Neural progenitor cell (in vitro differentiated cells): ENCODE data around the gene TMEM236. TPM values are rescaled to one million over a fixed set of nuclear protein-coding genes. Genes with fewer than 3 reads are reported as not detected.

Experiments used
- DNase-seq: peaks from one replicate; pipeline ENCODE4 v3.0.0-alpha.2; 2016; ENCODE audit warnings: low spot score
- H2AFZ ChIP-seq: fragments of 200-600 bp; sonication (generic); replicated peaks from 2 replicates; pipeline ENCODE4 v1.6.1; 2016; ENCODE audit warnings: antibody characterized with exemption
- H3F3A ChIP-seq: fragments of 200-600 bp; sonication (generic); 2 replicates; pipeline ENCODE4 v1.6.1; 2016; ENCODE audit warnings: antibody characterized with exemption, low read depth
- H3K27ac ChIP-seq: fragments of 200-600 bp; sonication (generic); 2 replicates; pipeline ENCODE4 v1.5.1; 2016; ENCODE audit warnings: mild to moderate bottlenecking
- H3K27me3 ChIP-seq: fragments of 200-600 bp; sonication (generic); 2 replicates; pipeline ENCODE4 v1.6.1; 2016; ENCODE audit warnings: mild to moderate bottlenecking, moderate library complexity
- H3K36me3 ChIP-seq: fragments of 200-600 bp; sonication (generic); 2 replicates; pipeline ENCODE4 v1.5.1; 2016
- H3K4me1 ChIP-seq: fragments of 200-600 bp; sonication (generic); 2 replicates; pipeline ENCODE4 v1.6.1; 2016; ENCODE audit warnings: mixed run types
- H3K4me2 ChIP-seq: fragments of 200-600 bp; sonication (generic); 2 replicates; pipeline ENCODE4 v1.6.1; 2016
- H3K4me3 ChIP-seq: fragments of 200-600 bp; sonication (generic); 2 replicates; pipeline ENCODE4 v1.5.1; 2016
- H3K79me2 ChIP-seq: fragments of 200-600 bp; sonication (generic); 2 replicates; pipeline ENCODE4 v1.6.1; 2016; ENCODE audit warnings: low read depth
- H3K9ac ChIP-seq: fragments of 200-600 bp; sonication (generic); 2 replicates; pipeline ENCODE4 v1.6.1; 2016
- H3K9me3 ChIP-seq: fragments of 200-600 bp; sonication (generic); 2 replicates; pipeline ENCODE4 v1.5.1; 2016; ENCODE audit warnings: low read depth
- H4K20me1 ChIP-seq: fragments of 200-600 bp; sonication (generic); 2 replicates; pipeline ENCODE4 v1.6.1; 2016; ENCODE audit warnings: low read depth
- H3K27ac Mint-ChIP-seq: 3 replicates; pipeline ENCODE4 v1.8.0; 2021; ENCODE audit warnings: mixed read lengths
- H3K27me3 Mint-ChIP-seq: 2 replicates; pipeline ENCODE4 v1.8.0; 2022; ENCODE audit warnings: low read depth, mild to moderate bottlenecking, inconsistent platforms, moderate library complexity, mixed read lengths; ENCODE audit not compliant: insufficient read depth
- H3K36me3 Mint-ChIP-seq: 3 replicates; pipeline ENCODE4 v1.8.0; 2021; ENCODE audit warnings: mixed read lengths
- H3K4me1 Mint-ChIP-seq: 3 replicates; pipeline ENCODE4 v1.8.0; 2021; ENCODE audit warnings: mixed read lengths
- H3K4me3 Mint-ChIP-seq: 3 replicates; pipeline ENCODE4 v1.8.0; 2021; ENCODE audit warnings: mild to moderate bottlenecking, moderate library complexity, mixed read lengths
- H3K9me3 Mint-ChIP-seq: 3 replicates; pipeline ENCODE4 v1.8.0; 2020; ENCODE audit warnings: mixed read lengths
- CTCF ChIP-seq: fragments of 200-600 bp; sonication (generic); IDR thresholded peaks from 2 replicates; pipeline ENCODE4 v1.5.1; 2017; ENCODE audit warnings: antibody characterized with exemption, mild to moderate bottlenecking
- EZH2 ChIP-seq: fragments of 200-600 bp; sonication (generic); IDR thresholded peaks from 2 replicates; pipeline ENCODE4 v1.6.1; 2017; ENCODE audit warnings: antibody characterized with exemption, mild to moderate bottlenecking, moderate library complexity
- EZH2phosphoT487 ChIP-seq: fragments of 200-600 bp; sonication (generic); IDR thresholded peaks from 2 replicates; pipeline ENCODE4 v1.6.1; 2017; ENCODE audit warnings: antibody characterized with exemption
- total RNA-seq: library from RNA; depleted of rRNA; stranded (reverse); fragments of >200 nt; gene quantifications from 2 replicates; pipeline ENCODE4 v1.2.3, GENCODE V29; 2015; ENCODE audit warnings: low replicate concordance

Gene TMEM236
- total RNA-seq, 1 donor from 2014 or later, result not detected

GRCh38 chr10:17789396-17789795 is 37.4 kb downstream of the TMEM236 start:
- H3K9me3 Mint-ChIP-seq, result no peaks in the 10 kb centered on the region
- H3K4me1 ChIP-seq, result no peaks in the 10 kb centered on the region

GRCh38 chr10:17790651-17791050 is 38.6 kb downstream of the TMEM236 start:
- no peak for TF ChIP-seq CTCF
- TF ChIP-seq EZH2, result no peak
- TF ChIP-seq EZH2phosphoT487, result no peak
- no peaks in the 10 kb centered on the region for H3K9me3 Mint-ChIP-seq
- H3K27ac Mint-ChIP-seq, result no peak overlapping the region
- DNase-seq, result no peak
- H3K9ac ChIP-seq, result no peak overlapping the region
- H4K20me1 ChIP-seq, result no peaks in the 10 kb centered on the region
- no peaks in the 10 kb centered on the region for H3K4me1 ChIP-seq
- H2AFZ ChIP-seq, result no peak overlapping the region
- no peak overlapping the region for H3K4me2 ChIP-seq
- no peaks in the 10 kb centered on the region for H3K79me2 ChIP-seq
- H3K4me3 ChIP-seq, result no peak overlapping the region
- H3K9me3 ChIP-seq, result no peaks in the 10 kb centered on the region
- H3K4me1 Mint-ChIP-seq, result peaks cover 15% of the 10 kb centered on the region
- no peak overlapping the region for H3K4me3 Mint-ChIP-seq
- peaks cover 3% of the 10 kb centered on the region for H3K27me3 Mint-ChIP-seq
- no peaks in the 10 kb centered on the region for H3K36me3 ChIP-seq
- H3K27ac ChIP-seq, result no peak overlapping the region
- no peaks in the 10 kb centered on the region for H3K36me3 Mint-ChIP-seq
- H3K27me3 ChIP-seq, result no peaks in the 10 kb centered on the region
- no peaks in the 10 kb centered on the region for H3F3A ChIP-seq

More at GRCh38 chr10:17789396-17789795, 37.4 kb downstream of the TMEM236 start:
- no peaks in the 10 kb centered on the region for H3K27me3 ChIP-seq
- peaks cover 2% of the 10 kb centered on the region for H3K27me3 Mint-ChIP-seq
- H3K4me3 ChIP-seq, result no peak overlapping the region
- no peak for TF ChIP-seq CTCF
- no peak for TF ChIP-seq EZH2
- TF ChIP-seq EZH2phosphoT487, result no peak
- H3K4me2 ChIP-seq, result no peak overlapping the region
- no peaks in the 10 kb centered on the region for H3K79me2 ChIP-seq
- H3K27ac ChIP-seq, result no peak overlapping the region
- no peaks in the 10 kb centered on the region for H3K9me3 ChIP-seq
- no peak for DNase-seq
- no peaks in the 10 kb centered on the region for H3K36me3 ChIP-seq
- no peaks in the 10 kb centered on the region for H3K36me3 Mint-ChIP-seq
- H2AFZ ChIP-seq, result no peak overlapping the region
- no peak overlapping the region for H3K9ac ChIP-seq
- no peak overlapping the region for H3K4me3 Mint-ChIP-seq
- H4K20me1 ChIP-seq, result no peaks in the 10 kb centered on the region
- H3F3A ChIP-seq, result no peaks in the 10 kb centered on the region
- H3K4me1 Mint-ChIP-seq, result peaks cover 15% of the 10 kb centered on the region
- H3K27ac Mint-ChIP-seq, result no peak overlapping the region

GRCh38 chr10:17792991-17793390 is 41.0 kb downstream of the TMEM236 start:
- H3K4me1 Mint-ChIP-seq, result peaks cover 4% of the 10 kb centered on the region
- Histone ChIP-seq H3K9ac (no peak overlapping the region), H3F3A (no peaks in the 10 kb centered on the region), H4K20me1 (no peaks in the 10 kb centered on the region), H3K27me3 (no peaks in the 10 kb centered on the region), H2AFZ (peak overlapping the region; percentile 60), H3K4me3 (no peak overlapping the region), H3K4me2 (no peak overlapping the region), H3K27ac (no peak overlapping the region), H3K79me2 (no peaks in the 10 kb centered on the region), H3K9me3 (no peaks in the 10 kb centered on the region), H3K36me3 (no peaks in the 10 kb centered on the region), H3K4me1 (no peaks in the 10 kb centered on the region)
- H3K36me3 Mint-ChIP-seq, result no peaks in the 10 kb centered on the region
- DNase-seq, result no peak
- H3K9me3 Mint-ChIP-seq, result peaks cover 7% of the 10 kb centered on the region
- no peak overlapping the region for H3K4me3 Mint-ChIP-seq
- no peak for TF ChIP-seq EZH2phosphoT487
- TF ChIP-seq EZH2, result no peak
- no peak for TF ChIP-seq CTCF
- peaks cover 2% of the 10 kb centered on the region for H3K27me3 Mint-ChIP-seq
- H3K27ac Mint-ChIP-seq, result no peak overlapping the region
